Testis (tissue), 2 donors: ENCODE results near the gene RNF141.

Experiments
- CTCF ChIP-seq, 3 experiments: fragments of 450-650 bp in 2 of 3; fragments of 200-600 bp in 1 of 3; sonication (generic) in 1 of 3; IDR thresholded peaks; one replicate each; pipeline ENCODE4 v1.5.1; 2016 to 2019; ENCODE audit warnings: antibody characterized with exemption in 3 of 3, mild to moderate bottlenecking in 2 of 3, moderate library complexity in 1 of 3
- POLR2A ChIP-seq: fragments of 450-650 bp; IDR thresholded peaks from one replicate; pipeline ENCODE4 v1.6.1; 2017; ENCODE audit warnings: antibody characterized with exemption, mild to moderate bottlenecking, moderate library complexity

- no peak for TF ChIP-seq CTCF (IDR thresholded peaks at IDR 0.05)
- no peak for TF ChIP-seq POLR2A
Observed at GRCh38 chr11:10498426-10499250, 42.3 kb downstream of the RNF141 start.
